Measurements from ENCODE around the gene AGT.

GRCh38 chr1:230679192-230679591 lies 34.7 kb downstream of the AGT start:
- TF ChIP-seq, protein P1, sequence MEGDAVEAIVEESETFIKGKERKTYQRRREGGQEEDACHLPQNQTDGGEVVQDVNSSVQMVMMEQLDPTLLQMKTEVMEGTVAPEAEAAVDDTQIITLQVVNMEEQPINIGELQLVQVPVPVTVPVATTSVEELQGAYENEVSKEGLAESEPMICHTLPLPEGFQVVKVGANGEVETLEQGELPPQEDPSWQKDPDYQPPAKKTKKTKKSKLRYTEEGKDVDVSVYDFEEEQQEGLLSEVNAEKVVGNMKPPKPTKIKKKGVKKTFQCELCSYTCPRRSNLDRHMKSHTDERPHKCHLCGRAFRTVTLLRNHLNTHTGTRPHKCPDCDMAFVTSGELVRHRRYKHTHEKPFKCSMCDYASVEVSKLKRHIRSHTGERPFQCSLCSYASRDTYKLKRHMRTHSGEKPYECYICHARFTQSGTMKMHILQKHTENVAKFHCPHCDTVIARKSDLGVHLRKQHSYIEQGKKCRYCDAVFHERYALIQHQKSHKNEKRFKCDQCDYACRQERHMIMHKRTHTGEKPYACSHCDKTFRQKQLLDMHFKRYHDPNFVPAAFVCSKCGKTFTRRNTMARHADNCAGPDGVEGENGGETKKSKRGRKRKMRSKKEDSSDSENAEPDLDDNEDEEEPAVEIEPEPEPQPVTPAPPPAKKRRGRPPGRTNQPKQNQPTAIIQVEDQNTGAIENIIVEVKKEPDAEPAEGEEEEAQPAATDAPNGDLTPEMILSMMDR (conservative IDR thresholded peaks at IDR 0.05 in 1 of 2, IDR thresholded peaks at IDR 0.05 in 1 of 2; ENCODE audit: extremely low read depth in 1 of 2, insufficient read depth in 1 of 2, low read depth in 1 of 2, low read length in 2 of 2), result no peak
- no peak for TF ChIP-seq EZH2 (IDR thresholded peaks at IDR 0.05; ENCODE audit: borderline replicate concordance, low read length)
